ENCODE measurements around the gene TSEN34.
"Not testable (repeated sequence)": the region's sequence is repeated elsewhere in the genome, so short reads cannot be mapped to it uniquely, and the experiment has no call there.

Gene TSEN34

DNA sequence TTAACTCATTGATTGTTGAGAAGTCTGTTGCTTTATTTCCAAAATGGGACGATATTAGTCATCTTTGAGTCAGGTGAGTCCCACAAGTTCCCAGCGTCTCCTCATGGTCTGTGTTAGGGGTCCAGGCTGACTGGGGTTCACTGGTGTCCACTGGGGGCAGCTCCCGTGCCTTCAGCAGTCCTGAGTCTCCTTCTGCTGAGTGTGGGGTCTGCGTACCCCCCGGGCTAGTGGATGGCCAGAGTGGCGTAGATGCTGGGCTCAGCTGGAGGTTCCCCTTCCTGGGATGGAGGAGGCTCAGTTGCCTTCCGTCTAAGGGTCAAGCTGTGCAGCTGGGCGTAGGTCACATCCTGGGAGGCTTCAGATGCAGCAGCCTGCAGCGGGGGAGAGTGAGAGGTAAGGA is 25.8 kb downstream of the TSEN34 start:
- Histone ChIP-seq H3K36me3 (replicated peaks; ENCODE audit: low read depth, low read length) (peaks cover 8% of the 10 kb centered on the region), H2AFZ (ENCODE audit: low read depth, low read length) (no peak overlapping the region), H3K9ac (ENCODE audit: low read length) (no peak overlapping the region), H3K79me2 (ENCODE audit: low read length) (no peaks in the 10 kb centered on the region), H3K27ac (ENCODE audit: low read length) (no peak overlapping the region), H3K9me3 (ENCODE audit: insufficient read depth, low read length) (no peaks in the 10 kb centered on the region), H3K4me1 (ENCODE audit: low read length) (no peaks in the 10 kb centered on the region), H3K27me3 (ENCODE audit: low read depth, low read length) (no peaks in the 10 kb centered on the region), H4K20me1 (ENCODE audit: insufficient read depth, low read length) (no peaks in the 10 kb centered on the region), H3K4me2 (ENCODE audit: low read length) (no peak overlapping the region), H3K4me3 (ENCODE audit: low read length) (no peak overlapping the region)
- TF ChIP-seq CTCF (IDR thresholded peaks at IDR 0.05; ENCODE audit: low read depth, low read length), result no peak
- TF ChIP-seq EZH2phosphoT487 (IDR thresholded peaks at IDR 0.05; ENCODE audit: low read depth), result no peak

DNA sequence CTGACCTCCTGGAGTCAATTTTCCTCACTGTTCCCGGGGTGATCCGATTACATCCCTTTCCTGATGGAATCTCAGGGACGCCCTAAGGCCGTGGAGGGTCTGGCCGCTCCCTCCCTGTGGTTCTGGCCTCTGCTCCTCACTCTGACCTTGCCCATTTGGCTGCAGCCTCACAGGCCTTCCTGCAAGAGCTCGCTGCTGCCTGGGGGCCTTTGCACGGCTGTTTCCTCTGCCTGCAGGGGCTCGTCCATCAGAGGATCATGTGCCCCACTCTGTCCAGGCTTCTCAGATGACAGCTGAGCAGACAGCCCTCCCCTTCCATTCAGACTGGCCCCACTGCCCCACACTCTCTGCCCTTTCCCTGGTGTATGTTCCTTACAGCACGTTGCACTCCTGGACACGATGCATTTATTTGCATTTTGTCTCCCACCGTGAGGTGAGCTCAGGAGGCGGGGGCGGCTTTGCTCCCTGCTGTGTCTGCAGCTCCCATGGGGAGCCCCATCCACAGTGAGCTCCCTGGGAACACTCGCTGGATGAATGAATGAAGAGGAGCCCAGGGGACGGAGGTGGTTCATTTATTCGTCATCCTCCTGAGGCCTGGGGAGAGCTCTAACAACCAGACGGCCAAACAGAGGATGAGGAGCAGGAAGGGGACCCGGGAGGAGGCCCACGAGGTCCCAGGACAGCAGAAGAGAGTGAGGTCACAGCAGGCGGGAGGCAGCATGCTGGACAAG is 26.6 kb downstream of the TSEN34 start:
- not testable (repeated sequence) for H4K20me1 ChIP-seq (ENCODE audit: insufficient read depth, low read length); H3K36me3 ChIP-seq (replicated peaks; ENCODE audit: low read depth, low read length); H3K79me2 ChIP-seq (ENCODE audit: low read length); H3K27me3 ChIP-seq (ENCODE audit: low read depth, low read length); H2AFZ ChIP-seq (ENCODE audit: low read depth, low read length); H3K4me2 ChIP-seq (ENCODE audit: low read length); H3K9me3 ChIP-seq (ENCODE audit: insufficient read depth, low read length); H3K4me1 ChIP-seq (ENCODE audit: low read length); H3K9ac ChIP-seq (ENCODE audit: low read length); H3K27ac ChIP-seq (ENCODE audit: low read length); H3K4me3 ChIP-seq (ENCODE audit: low read length)

DNA sequence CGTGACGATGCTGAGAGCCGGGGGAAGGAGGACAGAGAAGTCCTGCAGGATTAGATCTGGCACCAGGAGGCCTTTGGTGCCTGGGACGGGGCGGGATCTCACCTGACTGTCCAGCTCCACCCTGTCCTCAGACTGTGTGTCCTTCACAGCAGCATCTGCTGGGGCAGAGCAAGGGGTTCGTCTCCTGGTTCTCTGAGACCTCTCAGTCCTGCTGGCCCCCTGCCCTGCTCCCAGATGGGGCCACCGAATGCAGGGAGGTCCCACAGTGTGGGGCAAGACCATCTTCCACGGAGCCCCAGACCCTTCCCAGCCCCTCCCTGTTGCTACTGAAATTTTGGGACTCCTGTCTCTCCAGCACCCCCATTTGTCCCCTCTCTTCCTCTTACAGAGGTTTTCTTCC is 27.2 kb downstream of the TSEN34 start:
- Histone ChIP-seq H3K4me1 (ENCODE audit: low read length) (peaks cover 8% of the 10 kb centered on the region; the same call in 1 of the 2 replicates), H3K27me3 (ENCODE audit: low read depth, low read length) (no peaks in the 10 kb centered on the region), H3K79me2 (ENCODE audit: low read length) (no peaks in the 10 kb centered on the region), H3K27ac (ENCODE audit: low read length) (no peak overlapping the region), H3K9ac (ENCODE audit: low read length) (no peak overlapping the region), H2AFZ (ENCODE audit: low read depth, low read length) (no peak overlapping the region), H4K20me1 (ENCODE audit: insufficient read depth, low read length) (no peaks in the 10 kb centered on the region), H3K4me2 (ENCODE audit: low read length) (no peak overlapping the region), H3K36me3 (replicated peaks; ENCODE audit: low read depth, low read length) (peaks cover 4% of the 10 kb centered on the region), H3K9me3 (ENCODE audit: insufficient read depth, low read length) (no peaks in the 10 kb centered on the region), H3K4me3 (ENCODE audit: low read length) (no peak overlapping the region)
- no peak for TF ChIP-seq EZH2phosphoT487 (IDR thresholded peaks at IDR 0.05; ENCODE audit: low read depth)
- no peak for TF ChIP-seq CTCF (IDR thresholded peaks at IDR 0.05; ENCODE audit: low read depth, low read length)

DNA sequence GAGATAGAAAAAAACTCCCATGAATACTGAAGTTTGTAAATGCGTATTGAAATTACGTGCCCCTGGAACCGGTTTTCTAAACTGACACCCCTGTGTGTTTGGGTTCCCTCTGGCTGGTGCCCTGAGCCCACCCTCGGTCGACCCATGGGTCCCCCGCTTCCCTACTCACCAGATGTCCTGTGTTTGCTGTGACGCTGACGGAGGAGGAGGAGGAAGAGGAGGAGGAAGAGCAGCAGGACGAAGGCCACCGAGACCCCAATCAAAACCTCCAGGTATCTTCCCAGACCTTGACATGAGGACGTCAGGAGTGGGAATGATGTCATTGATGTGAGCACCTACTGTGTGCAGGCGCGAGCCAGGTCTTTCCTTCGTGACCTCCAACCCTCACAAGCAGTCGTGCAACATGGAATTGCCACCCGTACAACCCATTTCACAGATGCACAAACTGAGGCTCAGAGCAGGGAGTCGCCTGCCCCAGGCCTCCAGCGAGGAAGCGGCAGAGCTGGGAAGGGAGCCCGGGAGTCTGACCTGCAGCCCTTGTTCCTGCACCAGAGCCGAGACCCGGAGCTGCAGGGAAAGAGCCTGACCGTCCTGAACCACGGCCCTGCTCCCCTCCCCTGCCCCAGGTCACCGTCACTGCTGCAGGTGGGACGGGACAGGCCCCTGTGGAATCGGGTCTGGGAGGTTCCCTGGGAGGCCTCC is 28.0 kb downstream of the TSEN34 start:
- Histone ChIP-seq H4K20me1 (ENCODE audit: insufficient read depth, low read length) (no peaks in the 10 kb centered on the region), H3K4me3 (ENCODE audit: low read length) (no peak overlapping the region), H2AFZ (ENCODE audit: low read depth, low read length) (no peak overlapping the region), H3K4me1 (ENCODE audit: low read length) (peaks cover 9% of the 10 kb centered on the region; the same call in 1 of the 2 replicates), H3K9me3 (ENCODE audit: insufficient read depth, low read length) (no peaks in the 10 kb centered on the region), H3K79me2 (ENCODE audit: low read length) (no peaks in the 10 kb centered on the region), H3K9ac (ENCODE audit: low read length) (no peak overlapping the region), H3K4me2 (ENCODE audit: low read length) (no peak overlapping the region), H3K27me3 (ENCODE audit: low read depth, low read length) (no peaks in the 10 kb centered on the region), H3K36me3 (replicated peaks; ENCODE audit: low read depth, low read length) (peaks cover 3% of the 10 kb centered on the region), H3K27ac (ENCODE audit: low read length) (no peak overlapping the region)
- TF ChIP-seq EZH2phosphoT487 (IDR thresholded peaks at IDR 0.05; ENCODE audit: low read depth) (no peak), CTCF (IDR thresholded peaks at IDR 0.05; ENCODE audit: low read depth, low read length) (no peak)

DNA sequence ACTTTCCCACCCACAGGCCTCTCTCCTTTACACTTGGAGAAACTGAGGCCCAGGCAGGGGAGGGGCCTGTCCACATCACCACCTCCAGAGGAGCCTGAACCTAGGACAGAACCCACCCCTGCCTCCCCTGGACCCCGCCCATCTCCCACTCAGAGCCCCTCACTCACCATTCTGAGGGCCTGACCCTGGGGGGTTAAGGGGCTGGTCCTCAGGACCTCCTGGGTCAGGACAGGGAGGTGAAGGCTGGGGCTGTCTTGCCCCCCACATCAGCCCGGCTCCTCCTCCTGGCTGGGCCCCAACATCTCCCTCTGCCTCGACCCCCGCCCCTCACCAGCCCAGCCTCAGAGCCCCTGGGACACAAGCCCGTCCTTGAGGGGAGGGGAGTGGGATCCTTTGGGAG is 28.6 kb downstream of the TSEN34 start:
- H3K79me2 ChIP-seq (ENCODE audit: low read length); H3K27ac ChIP-seq (ENCODE audit: low read length); H3K27me3 ChIP-seq (ENCODE audit: low read depth, low read length); H3K4me3 ChIP-seq (ENCODE audit: low read length); H3K9ac ChIP-seq (ENCODE audit: low read length); H4K20me1 ChIP-seq (ENCODE audit: insufficient read depth, low read length); H3K9me3 ChIP-seq (ENCODE audit: insufficient read depth, low read length); H3K4me2 ChIP-seq (ENCODE audit: low read length); H2AFZ ChIP-seq (ENCODE audit: low read depth, low read length); H3K4me1 ChIP-seq (ENCODE audit: low read length); H3K36me3 ChIP-seq (replicated peaks; ENCODE audit: low read depth, low read length): not testable (repeated sequence)

DNA sequence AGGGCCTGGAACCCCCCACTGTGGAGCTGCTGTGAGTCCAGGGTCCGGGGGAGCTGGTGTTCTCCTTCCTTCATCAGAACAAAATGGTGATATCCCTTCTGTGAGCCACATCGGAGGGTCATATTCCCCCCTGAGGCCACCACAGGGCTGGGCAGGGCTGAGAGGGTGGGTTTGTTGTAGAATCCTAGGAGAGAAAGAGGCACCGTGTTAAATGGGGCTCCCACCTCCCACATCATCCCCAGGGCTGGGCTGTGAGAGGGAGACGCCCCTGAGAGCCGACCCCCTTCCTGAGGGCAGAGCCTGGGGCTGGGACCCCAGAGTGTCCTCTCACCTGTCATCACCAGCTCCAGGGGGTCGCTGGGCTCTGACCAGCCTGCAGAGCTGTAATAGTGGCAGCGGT is 30.8 kb downstream of the TSEN34 start:
- H3K9ac ChIP-seq (ENCODE audit: low read length); H3K36me3 ChIP-seq (replicated peaks; ENCODE audit: low read depth, low read length); H4K20me1 ChIP-seq (ENCODE audit: insufficient read depth, low read length); H3K4me3 ChIP-seq (ENCODE audit: low read length); H3K9me3 ChIP-seq (ENCODE audit: insufficient read depth, low read length); H2AFZ ChIP-seq (ENCODE audit: low read depth, low read length); H3K27ac ChIP-seq (ENCODE audit: low read length); H3K4me2 ChIP-seq (ENCODE audit: low read length); H3K27me3 ChIP-seq (ENCODE audit: low read depth, low read length); H3K79me2 ChIP-seq (ENCODE audit: low read length): not testable (repeated sequence)
- H3K4me1 ChIP-seq (ENCODE audit: low read length), result peaks cover 14% of the 10 kb centered on the region

Data from OCI-LY3 (cell line).